DOHH2 (cell line): ENCODE data around the gene ATP13A3.

Experiments used
- EZH2phosphoT487 ChIP-seq: fragments of 200-600 bp; sonication (generic); IDR thresholded peaks from 2 replicates; pipeline ENCODE4 v1.6.1; 2017; ENCODE audit warnings: borderline replicate concordance, mild to moderate bottlenecking, antibody characterized with exemption, low read length, moderate library complexity, mixed read lengths
- TF ChIP-seq, protein P1 (sequence below): fragments of 200-600 bp; sonication (generic); IDR thresholded peaks from one replicate; pipeline ENCODE4 v1.5.1; 2014; ENCODE audit warnings: antibody characterized with exemption, mild to moderate bottlenecking, low read depth, low read length; ENCODE audit not compliant: poor library complexity, severe bottlenecking

DNA sequence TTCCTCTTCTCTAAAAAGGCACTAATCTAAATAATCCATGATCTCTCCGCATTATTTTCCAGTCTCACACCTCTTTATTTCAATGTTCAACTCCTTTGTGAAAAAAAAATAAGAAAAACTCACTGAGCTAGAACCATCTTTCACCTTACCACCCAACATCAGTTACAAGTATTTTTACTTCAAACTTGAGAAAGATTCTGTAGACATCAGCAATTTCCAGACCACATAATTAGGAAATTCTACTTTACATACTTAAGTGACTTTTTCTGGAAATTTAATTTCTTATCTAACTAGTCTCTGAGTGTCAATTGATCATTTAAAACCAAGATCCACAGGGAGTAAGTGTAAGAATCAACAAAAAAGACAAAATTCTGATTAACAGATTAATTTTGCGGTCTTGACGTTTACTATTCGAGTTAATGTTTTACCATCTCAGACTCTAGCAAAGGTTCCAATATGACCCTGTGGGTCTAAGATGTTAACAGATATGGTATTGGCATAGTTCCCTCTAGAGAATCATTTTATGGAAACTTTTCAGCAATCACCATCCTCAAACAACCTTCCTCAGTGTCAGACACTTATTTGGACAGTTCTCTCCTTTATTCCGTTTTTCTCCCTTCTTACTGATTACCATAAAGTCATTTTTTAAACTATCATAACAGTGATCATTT, 5.1 kb downstream of the ATP13A3 start:
- TF ChIP-seq, protein P1, sequence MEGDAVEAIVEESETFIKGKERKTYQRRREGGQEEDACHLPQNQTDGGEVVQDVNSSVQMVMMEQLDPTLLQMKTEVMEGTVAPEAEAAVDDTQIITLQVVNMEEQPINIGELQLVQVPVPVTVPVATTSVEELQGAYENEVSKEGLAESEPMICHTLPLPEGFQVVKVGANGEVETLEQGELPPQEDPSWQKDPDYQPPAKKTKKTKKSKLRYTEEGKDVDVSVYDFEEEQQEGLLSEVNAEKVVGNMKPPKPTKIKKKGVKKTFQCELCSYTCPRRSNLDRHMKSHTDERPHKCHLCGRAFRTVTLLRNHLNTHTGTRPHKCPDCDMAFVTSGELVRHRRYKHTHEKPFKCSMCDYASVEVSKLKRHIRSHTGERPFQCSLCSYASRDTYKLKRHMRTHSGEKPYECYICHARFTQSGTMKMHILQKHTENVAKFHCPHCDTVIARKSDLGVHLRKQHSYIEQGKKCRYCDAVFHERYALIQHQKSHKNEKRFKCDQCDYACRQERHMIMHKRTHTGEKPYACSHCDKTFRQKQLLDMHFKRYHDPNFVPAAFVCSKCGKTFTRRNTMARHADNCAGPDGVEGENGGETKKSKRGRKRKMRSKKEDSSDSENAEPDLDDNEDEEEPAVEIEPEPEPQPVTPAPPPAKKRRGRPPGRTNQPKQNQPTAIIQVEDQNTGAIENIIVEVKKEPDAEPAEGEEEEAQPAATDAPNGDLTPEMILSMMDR, result no peak
- no peak for TF ChIP-seq EZH2phosphoT487
